Mucosa of stomach (tissue), 1 donor: ENCODE measurements around the gene TBX21.

Experiments used
- H3K27me3 ChIP-seq: one replicate; pipeline ENCODE4 v1.7.0; 2013; ENCODE audit warnings: mild to moderate bottlenecking, low read length; ENCODE audit not compliant: control insufficient read depth, insufficient read depth
- H3K36me3 ChIP-seq: one replicate; pipeline ENCODE4 v1.7.0; 2013; ENCODE audit warnings: low read length; ENCODE audit not compliant: control insufficient read depth, insufficient read depth
- H3K4me1 ChIP-seq: one replicate; pipeline ENCODE4 v1.7.0; 2013; ENCODE audit warnings: mild to moderate bottlenecking, low read length; ENCODE audit not compliant: control insufficient read depth, insufficient read depth
- H3K4me3 ChIP-seq: one replicate; pipeline ENCODE4 v1.7.0; 2013; ENCODE audit warnings: low read length
- H3K9ac ChIP-seq: one replicate; pipeline ENCODE4 v1.7.0; 2013; ENCODE audit warnings: mild to moderate bottlenecking, low read length, moderate library complexity
- H3K9me3 ChIP-seq: one replicate; pipeline ENCODE4 v1.7.0; 2013; ENCODE audit warnings: mild to moderate bottlenecking, low read length, moderate library complexity; ENCODE audit not compliant: control insufficient read depth
- donor health status: Pancreatic carcinoma.

TBX21 gene

DNA sequence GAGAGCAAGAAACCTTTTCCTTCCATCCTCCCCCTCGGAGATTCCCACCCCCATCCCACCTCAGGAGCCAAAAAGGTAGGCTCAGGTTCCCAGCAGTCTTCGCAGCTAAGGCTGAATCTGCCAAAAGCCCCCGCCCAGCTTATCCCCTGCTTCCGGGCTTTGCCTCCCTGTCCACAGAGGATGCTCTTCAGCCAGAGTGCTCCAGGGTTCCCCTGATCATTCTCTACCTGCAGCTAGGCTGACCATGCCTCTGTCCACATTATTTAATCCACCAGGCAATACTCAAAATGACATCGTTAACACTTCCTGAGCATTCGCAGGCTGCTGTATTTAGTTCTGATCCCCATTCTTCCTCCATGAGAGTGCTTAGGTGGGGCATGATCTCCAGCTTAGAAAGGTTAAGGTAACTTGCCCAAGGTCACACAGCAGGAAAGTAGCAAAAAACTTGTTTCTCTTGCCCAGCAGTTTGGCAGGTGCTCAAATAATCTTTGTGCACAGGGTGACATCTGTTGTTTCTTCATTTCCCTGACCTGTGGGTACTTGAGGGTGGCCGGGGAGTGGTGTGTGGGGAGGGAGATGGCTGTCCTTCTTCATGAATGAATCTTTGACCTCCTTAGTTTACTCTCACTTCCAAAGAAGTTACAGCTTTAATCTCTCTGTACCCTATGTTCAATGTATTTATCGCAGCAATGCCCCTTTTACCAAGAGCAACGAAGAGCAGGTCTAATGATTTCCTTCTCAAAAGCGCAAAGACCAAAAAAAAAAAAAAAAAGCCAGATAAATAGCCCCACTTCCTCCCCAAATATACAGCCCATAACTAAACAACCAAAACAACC is 39.9 kb upstream of the TBX21 start:
- no peaks in the 10 kb centered on the region for H3K9me3 ChIP-seq
- no peak overlapping the region for H3K9ac ChIP-seq
- H3K36me3 ChIP-seq, result no peaks in the 10 kb centered on the region
- peaks cover 27% of the 10 kb centered on the region for H3K27me3 ChIP-seq
- H3K4me3 ChIP-seq, result no peak overlapping the region
- H3K4me1 ChIP-seq, result peaks cover 11% of the 10 kb centered on the region

DNA sequence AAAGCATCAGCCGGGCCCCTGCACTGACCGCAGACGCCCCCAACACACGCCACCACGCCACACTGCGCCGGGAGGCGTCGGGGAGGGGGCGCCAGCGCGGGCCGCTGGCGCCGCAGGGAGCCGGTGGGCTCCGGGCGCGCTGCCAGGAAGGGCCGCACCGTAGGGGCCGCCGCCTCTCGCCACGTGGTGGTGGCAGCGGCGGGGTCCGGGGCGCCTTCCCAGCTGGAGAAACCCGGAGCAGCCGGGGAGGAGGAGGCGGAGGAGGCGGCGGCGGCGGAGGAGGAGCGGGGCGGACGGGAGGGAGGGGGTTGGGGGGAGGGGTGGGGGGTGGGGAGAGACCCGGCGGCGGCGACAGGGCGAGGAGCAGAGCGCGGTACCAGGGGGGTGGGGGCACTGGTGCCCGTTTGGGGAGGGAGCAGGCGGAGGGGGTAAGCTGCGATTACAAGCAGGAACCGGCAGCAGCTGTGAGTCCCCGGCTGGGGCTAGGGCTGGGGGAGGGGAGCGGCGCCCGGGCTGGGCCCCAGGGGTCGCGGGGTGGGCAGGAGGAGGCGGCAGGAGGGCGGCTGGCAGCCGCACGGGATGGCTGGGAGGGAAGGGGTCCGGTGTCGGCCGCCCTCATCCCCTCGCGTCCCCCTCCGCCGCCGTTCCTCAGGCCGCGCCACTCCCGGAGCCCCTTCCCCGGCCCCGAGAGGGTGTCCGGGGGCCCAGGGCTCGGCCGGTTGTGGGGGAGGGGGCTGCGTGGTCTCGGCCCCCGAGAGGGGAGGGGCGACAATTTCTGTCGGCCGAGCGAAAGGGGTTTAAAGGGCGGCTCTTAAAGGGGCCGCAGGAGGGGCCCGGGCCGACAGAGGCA is 39.1 kb upstream of the TBX21 start, which contains the start of gene TBKBP1:
TBKBP1 (plus strand) TSS at position 431 of the 850 bp plus-strand sequence. CDS start 1,952 bp downstream, outside the sequence.
- peaks cover 27% of the 10 kb centered on the region for H3K27me3 ChIP-seq
- H3K4me3 ChIP-seq, result no peak within 1 kb of the TSS
- peaks cover 11% of the 10 kb centered on the region for H3K4me1 ChIP-seq
- H3K9me3 ChIP-seq, result no peaks in the 10 kb centered on the region
- H3K36me3 ChIP-seq, result no peaks in the 10 kb centered on the region
- peak within 1 kb of the TSS; percentile 28 for H3K9ac ChIP-seq

DNA sequence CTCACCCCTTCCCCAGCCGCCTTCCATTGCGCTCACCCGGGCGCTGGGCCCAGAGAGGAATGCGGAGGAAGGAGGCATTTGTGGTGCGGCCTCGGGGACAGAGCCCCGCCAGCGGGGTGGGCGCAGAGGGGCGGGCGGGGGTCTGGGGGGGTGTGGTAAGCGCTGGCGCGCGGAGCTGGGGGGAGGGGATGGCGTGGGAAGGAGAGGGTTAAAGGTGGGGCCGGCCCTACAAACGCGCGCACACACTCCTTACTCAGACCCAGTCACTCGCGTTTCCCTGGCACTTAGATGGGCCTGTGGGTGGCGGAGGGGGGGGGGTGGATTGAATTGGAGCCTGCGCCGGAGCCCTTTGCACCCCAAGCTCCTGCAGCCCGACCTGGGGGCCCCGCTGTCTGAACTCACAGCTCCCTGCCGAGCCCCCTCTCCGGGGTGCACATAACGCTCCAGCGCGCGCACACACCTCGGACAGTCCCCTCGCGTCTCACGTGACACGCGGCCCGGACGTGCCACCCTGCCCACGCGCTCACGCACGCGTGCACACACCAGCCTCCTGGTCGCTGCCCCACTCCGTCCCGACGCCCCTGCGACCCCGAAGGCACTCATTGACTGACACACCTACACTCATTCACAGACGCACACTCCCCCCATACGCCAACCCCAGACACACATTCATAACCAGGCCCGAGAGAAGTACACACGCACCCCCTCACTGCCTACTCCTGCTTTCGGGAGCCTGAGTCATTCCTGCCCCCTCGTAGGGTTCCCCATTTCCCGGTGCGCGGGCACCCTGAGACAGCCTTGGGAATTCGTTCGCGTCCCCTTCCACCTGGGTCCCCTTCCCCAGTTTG is 38.2 kb upstream of the TBX21 start:
- Histone ChIP-seq H3K9ac (peak overlapping the region; percentile 53), H3K9me3 (no peaks in the 10 kb centered on the region), H3K36me3 (no peaks in the 10 kb centered on the region), H3K27me3 (peaks cover 27% of the 10 kb centered on the region), H3K4me3 (no peak overlapping the region), H3K4me1 (peaks cover 11% of the 10 kb centered on the region)

DNA sequence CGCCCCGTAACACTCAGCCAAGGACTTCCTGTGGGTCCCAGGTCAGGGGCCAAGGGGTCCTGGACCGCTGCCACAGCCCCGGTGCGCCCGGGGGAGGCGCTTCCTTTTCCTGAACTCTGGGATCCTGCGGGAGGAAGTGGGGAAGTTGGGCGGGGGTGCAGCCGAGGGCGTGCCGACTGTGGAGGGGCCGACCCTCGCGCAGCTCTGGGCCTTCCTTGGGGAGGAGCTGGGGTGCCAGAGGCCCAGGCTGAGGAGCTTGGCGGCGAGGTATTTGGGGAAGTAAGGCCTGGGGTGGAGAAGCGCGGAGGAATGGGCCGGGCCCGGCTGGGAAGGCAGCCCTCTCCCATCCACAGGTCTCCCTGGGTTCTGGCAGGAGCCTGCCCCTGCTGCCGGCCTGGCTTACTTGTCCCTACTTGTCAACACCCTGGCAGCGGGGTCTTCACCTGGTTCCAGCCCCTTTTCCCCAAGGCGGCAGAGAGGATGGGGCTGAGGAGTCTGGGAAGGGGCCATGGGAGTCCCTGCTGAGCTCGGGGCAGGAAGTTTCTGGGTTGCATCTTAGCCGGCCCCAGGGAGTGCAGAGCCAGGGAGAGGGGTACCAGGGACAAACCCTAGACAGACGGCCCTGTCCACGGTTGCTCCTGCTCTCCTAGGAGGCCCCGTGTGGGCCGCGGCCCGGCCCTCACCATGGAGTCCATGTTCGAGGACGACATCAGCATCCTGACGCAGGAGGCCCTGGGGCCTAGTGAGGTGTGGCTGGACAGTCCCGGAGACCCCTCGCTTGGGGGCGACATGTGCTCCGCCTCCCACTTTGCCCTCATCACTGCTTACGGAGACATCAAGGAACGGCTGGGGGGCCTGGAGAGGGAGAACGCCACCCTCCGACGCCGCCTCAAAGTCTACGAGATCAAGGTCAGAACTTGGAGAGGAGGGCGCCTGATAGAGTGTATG is 37.3 kb upstream of the TBX21 start:
- Histone ChIP-seq H3K9ac (peak overlapping the region; percentile 53), H3K4me3 (no peak overlapping the region), H3K4me1 (peaks cover 11% of the 10 kb centered on the region), H3K9me3 (no peaks in the 10 kb centered on the region), H3K36me3 (no peaks in the 10 kb centered on the region), H3K27me3 (peaks cover 27% of the 10 kb centered on the region)

DNA sequence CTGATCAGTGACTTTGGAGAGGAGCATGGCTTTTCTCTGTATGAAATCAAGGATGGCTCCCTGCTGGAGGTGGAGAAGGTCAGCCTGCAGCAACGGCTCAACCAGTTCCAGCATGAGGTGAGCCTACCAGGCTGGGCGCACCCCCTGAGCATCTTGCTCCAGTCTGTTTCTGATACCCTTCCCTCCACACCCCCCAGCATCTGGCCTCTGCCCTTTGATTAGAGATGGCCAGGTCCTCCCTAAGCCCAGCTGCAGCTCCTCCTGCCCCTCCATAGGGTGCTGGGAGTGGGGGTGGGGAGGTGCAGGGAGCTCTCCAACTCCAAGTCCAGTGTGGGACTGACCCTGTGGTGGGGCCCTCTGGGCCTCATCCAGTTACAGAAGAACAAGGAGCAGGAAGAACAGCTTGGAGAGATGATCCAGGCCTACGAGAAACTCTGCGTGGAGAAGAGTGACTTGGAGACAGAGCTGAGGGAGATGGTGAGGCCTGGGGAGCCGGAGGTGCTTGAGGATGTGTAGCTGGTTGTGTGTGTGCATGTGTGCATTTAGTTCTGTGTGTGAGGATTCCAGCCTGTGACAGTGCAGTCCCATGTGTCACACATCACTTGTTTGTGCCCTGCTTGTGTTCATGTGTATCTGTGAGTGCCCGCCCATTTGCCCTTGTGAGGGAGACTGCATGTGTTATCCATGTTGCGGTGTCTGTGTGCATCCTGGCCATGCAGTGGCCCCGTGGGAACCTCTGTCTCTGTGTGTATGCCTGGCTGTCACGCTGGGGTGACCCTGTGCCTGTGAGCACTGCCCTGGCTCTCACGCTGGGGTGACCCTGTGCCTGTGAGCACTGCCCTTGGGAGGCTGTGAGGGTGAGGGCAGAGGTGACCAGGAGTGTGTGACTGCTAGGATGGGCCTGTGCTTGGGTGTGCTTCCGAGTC is 36.1 kb upstream of the TBX21 start:
- Histone ChIP-seq H3K4me3 (no peak overlapping the region), H3K27me3 (peaks cover 26% of the 10 kb centered on the region), H3K9ac (no peak overlapping the region), H3K36me3 (no peaks in the 10 kb centered on the region), H3K9me3 (no peaks in the 10 kb centered on the region), H3K4me1 (peaks cover 11% of the 10 kb centered on the region)

- Histone ChIP-seq H3K36me3 (no peaks in the 10 kb centered on the region), H3K27me3 (peaks cover 16% of the 10 kb centered on the region), H3K9me3 (no peaks in the 10 kb centered on the region), H3K4me1 (peaks cover 4% of the 10 kb centered on the region), H3K4me3 (no peak overlapping the region), H3K9ac (no peak overlapping the region)
Observed at GRCh38 chr17:47697906-47698711, 34.9 kb upstream of the TBX21 start.

DNA sequence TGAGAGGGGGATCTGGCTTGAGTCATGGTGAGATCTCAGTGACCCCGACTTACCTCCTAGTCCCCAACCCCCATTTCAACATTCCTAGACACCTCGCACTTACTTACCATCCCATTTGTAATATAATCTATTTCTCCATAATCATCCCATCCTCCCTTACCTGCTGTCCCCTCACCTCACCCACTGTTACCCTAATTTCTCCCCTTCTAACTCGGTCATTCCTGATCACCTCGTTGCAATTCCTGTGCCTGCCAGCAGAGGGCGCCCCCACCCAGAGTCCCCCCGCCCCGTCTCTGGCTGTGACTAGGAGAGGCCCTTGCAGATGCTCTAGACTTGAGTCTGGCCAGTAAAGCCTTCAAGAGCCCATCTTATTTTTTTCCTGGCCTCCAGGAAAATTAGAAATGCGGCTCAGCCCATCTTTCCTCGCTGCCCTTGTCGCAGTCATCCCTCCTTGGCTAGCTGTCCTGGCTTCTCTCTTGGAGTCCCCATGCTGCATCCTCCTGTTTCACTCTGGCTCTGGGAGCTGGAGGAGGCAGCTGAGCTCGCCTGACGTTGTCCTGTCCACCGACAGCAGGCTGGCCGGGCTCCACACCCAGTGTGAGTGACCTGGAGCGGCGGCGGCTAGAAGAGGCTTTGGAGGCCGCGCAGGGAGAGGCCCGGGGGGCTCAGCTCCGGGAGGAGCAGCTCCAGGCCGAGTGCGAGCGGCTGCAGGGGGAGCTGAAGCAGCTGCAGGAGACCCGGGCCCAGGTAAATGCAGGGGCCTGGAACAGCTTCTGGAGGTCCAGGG is 34.1 kb upstream of the TBX21 start:
- Histone ChIP-seq H3K9me3 (no peaks in the 10 kb centered on the region), H3K36me3 (no peaks in the 10 kb centered on the region), H3K4me1 (no peaks in the 10 kb centered on the region), H3K9ac (no peak overlapping the region), H3K4me3 (no peak overlapping the region), H3K27me3 (peaks cover 11% of the 10 kb centered on the region)

GRCh38 chr17:47699536-47699840 is 33.5 kb upstream of the TBX21 start:
- Histone ChIP-seq H3K27me3 (peaks cover 11% of the 10 kb centered on the region), H3K9ac (no peak overlapping the region), H3K9me3 (no peaks in the 10 kb centered on the region), H3K4me1 (no peaks in the 10 kb centered on the region), H3K4me3 (no peak overlapping the region), H3K36me3 (no peaks in the 10 kb centered on the region)
